ENCODE data around the gene MRPL37. TPM values are rescaled to one million over a fixed set of nuclear protein-coding genes. Genes with fewer than 3 reads are reported as not detected.

Gene MRPL37
- total RNA-seq, 1 donor from 2014 or later = 64.1 TPM

- CTCF ChIA-PET = no interaction called here
- Mint-ChIP-seq H3K9me3 (no peaks in the 10 kb centered on the region), H3K36me3 (ENCODE audit: low read depth) (peaks cover 3% of the 10 kb centered on the region), H3K4me3 (no peak overlapping the region), H3K27ac (no peak overlapping the region), H3K4me1 (no peaks in the 10 kb centered on the region), H3K27me3 (no peaks in the 10 kb centered on the region)
- intact Hi-C loops (cut with micrococcal nuclease) = no loop called here
- TF ChIP-seq CTCF (IDR thresholded peaks at IDR 0.05) = no peak
- no peak for DNase-seq
- no peak for ATAC-seq (ENCODE audit: low read depth)
- POLR2A ChIA-PET = no interaction called here
These were observed 52.5 kb downstream of the MRPL37 start for GRCh38 chr1:54252371-54252936.

- no peaks in the 10 kb centered on the region for H3K27me3 Mint-ChIP-seq
These were observed 53.5 kb downstream of the MRPL37 start for GRCh38 chr1:54253480-54253879.

GRCh38 chr1:54254055-54254454 lies 54.1 kb downstream of the MRPL37 start:
- no peak for ATAC-seq (ENCODE audit: low read depth)
- H3K27me3 Mint-ChIP-seq = no peaks in the 10 kb centered on the region
- ChIA-PET POLR2A (no interaction called here), CTCF (no interaction called here)
- intact Hi-C loops (cut with micrococcal nuclease) = no loop called here
- TF ChIP-seq CTCF (IDR thresholded peaks at IDR 0.05) = no peak
- H3K4me1 Mint-ChIP-seq = no peaks in the 10 kb centered on the region
- no peaks in the 10 kb centered on the region for H3K9me3 Mint-ChIP-seq
- H3K36me3 Mint-ChIP-seq (ENCODE audit: low read depth) = peaks cover 3% of the 10 kb centered on the region
- H3K4me3 Mint-ChIP-seq = no peak overlapping the region
- no peak for DNase-seq
- H3K27ac Mint-ChIP-seq = no peak overlapping the region

More at GRCh38 chr1:54253480-54253879, 53.5 kb downstream of the MRPL37 start:
- CTCF ChIA-PET = no interaction called here
- no peaks in the 10 kb centered on the region for H3K4me1 Mint-ChIP-seq
- DNase-seq (no peak), ATAC-seq (ENCODE audit: low read depth) (no peak)
- TF ChIP-seq CTCF (IDR thresholded peaks at IDR 0.05) = no peak
- H3K36me3 Mint-ChIP-seq (ENCODE audit: low read depth) = peaks cover 3% of the 10 kb centered on the region
- no peaks in the 10 kb centered on the region for H3K9me3 Mint-ChIP-seq
- H3K27ac Mint-ChIP-seq = no peak overlapping the region
- H3K4me3 Mint-ChIP-seq = no peak overlapping the region
- intact Hi-C loops (cut with micrococcal nuclease) = no loop called here
- POLR2A ChIA-PET = no interaction called here

GRCh38 chr1:54255026-54255702 lies 55.2 kb downstream of the MRPL37 start:
- ATAC-seq (ENCODE audit: low read depth) = no peak
- H3K27ac Mint-ChIP-seq = no peak overlapping the region
- no peak overlapping the region for H3K4me3 Mint-ChIP-seq
- H3K4me1 Mint-ChIP-seq = no peaks in the 10 kb centered on the region
- intact Hi-C loops (cut with micrococcal nuclease) = no loop called here
- CTCF ChIA-PET = no interaction called here
- POLR2A ChIA-PET = no interaction called here
- no peaks in the 10 kb centered on the region for H3K9me3 Mint-ChIP-seq
- no peak for TF ChIP-seq CTCF (IDR thresholded peaks at IDR 0.05)
- no peak for DNase-seq
- H3K36me3 Mint-ChIP-seq (ENCODE audit: low read depth) = peaks cover 3% of the 10 kb centered on the region
- H3K27me3 Mint-ChIP-seq = no peaks in the 10 kb centered on the region

- CTCF ChIA-PET = no interaction called here
- H3K36me3 Mint-ChIP-seq (ENCODE audit: low read depth) = no peaks in the 10 kb centered on the region
- TF ChIP-seq CTCF (IDR thresholded peaks at IDR 0.05) = no peak
- DNase-seq = no peak
- POLR2A ChIA-PET = interaction anchor here (0.7 kb wide), 1 partner anchor 25 kb away, joined by 4 read pairs; no protein-coding TSS in a partner anchor
- no peak for ATAC-seq (ENCODE audit: low read depth)
- intact Hi-C loops (cut with micrococcal nuclease) = no loop called here
- no peak overlapping the region for H3K4me3 Mint-ChIP-seq
- H3K4me1 Mint-ChIP-seq = no peaks in the 10 kb centered on the region
- H3K9me3 Mint-ChIP-seq = no peaks in the 10 kb centered on the region
- no peak overlapping the region for H3K27ac Mint-ChIP-seq
- H3K27me3 Mint-ChIP-seq = no peaks in the 10 kb centered on the region
These were observed 56.8 kb downstream of the MRPL37 start for GRCh38 chr1:54256522-54257345.

Measured in activated B cell treated with CpG ODN at 0.5 μM for 24 hours (primary cell).